Spleen (tissue), 11 donors: ENCODE measurements around the gene TACR1. TPM values are rescaled to one million over a fixed set of nuclear protein-coding genes. Genes with fewer than 3 reads are reported as not detected.
"Not testable (repeated sequence)": the region's sequence is repeated elsewhere in the genome, so short reads cannot be mapped to it uniquely, and the experiment has no call there.

ENCODE experiments used
- DNase-seq: peaks from one replicate; pipeline ENCODE4 v3.0.0-alpha.2; 2020
- H3K27ac ChIP-seq, 8 donors: fragments of 200-600 bp; sonication (generic) in 7 of 8; 1 replicate in 4 of 8; 2 replicates in 4 of 8; pipeline versions ENCODE4 v1.5.0 to v1.8.0; 2016 to 2021; ENCODE audit warnings: inconsistent platforms in 4 of 8, mild to moderate bottlenecking in 4 of 8, moderate library complexity in 1 of 8
- H3K27me3 ChIP-seq, 7 donors: fragments of 200-600 bp; sonication (generic) in 6 of 7; replicated peaks in 1 of 7; 1 replicate in 4 of 7; 2 replicates in 3 of 7; pipeline versions ENCODE4 v1.5.0 to v1.8.0; 2016 to 2021; ENCODE audit warnings: inconsistent platforms in 3 of 7, mild to moderate bottlenecking in 1 of 7
- H3K36me3 ChIP-seq, 6 donors: fragments of 200-600 bp; sonication (generic) in 5 of 6; 1 replicate in 4 of 6; 2 replicates in 2 of 6; pipeline versions ENCODE4 v1.5.0 to v1.8.0; 2016 to 2021; ENCODE audit warnings: inconsistent platforms in 2 of 6
- H3K4me1 ChIP-seq, 6 donors: fragments of 200-600 bp; sonication (generic) in 5 of 6; 1 replicate in 3 of 6; 2 replicates in 3 of 6; pipeline versions ENCODE4 v1.5.0 to v1.8.0; 2016 to 2021; ENCODE audit warnings: inconsistent platforms in 3 of 6
- H3K4me3 ChIP-seq, 8 donors: fragments of 200-600 bp; sonication (generic) in 7 of 8; 1 replicate in 4 of 8; 2 replicates in 4 of 8; pipeline versions ENCODE4 v1.5.0 to v1.8.0; 2016 to 2021; ENCODE audit warnings: inconsistent platforms in 4 of 8, mild to moderate bottlenecking in 4 of 8, moderate library complexity in 2 of 8
- H3K9me3 ChIP-seq, 8 donors: fragments of 200-600 bp; sonication (generic) in 7 of 8; 1 replicate in 4 of 8; 2 replicates in 4 of 8; pipeline versions ENCODE4 v1.5.0 to v1.8.0; 2016 to 2021; ENCODE audit warnings: inconsistent platforms in 4 of 8
- POLR2A ChIP-seq, 3 donors: fragments of 450-650 bp; IDR thresholded peaks; one replicate each; pipeline ENCODE4 v1.5.1; 2017; ENCODE audit warnings: antibody characterized with exemption in 3 of 3, mild to moderate bottlenecking in 1 of 3
- POLR2AphosphoS5 ChIP-seq, 3 donors: sonication (generic); formaldehyde crosslinking; IDR thresholded peaks; one replicate each; pipeline ENCODE4 v1.5.1; 2017; ENCODE audit warnings: antibody characterized with exemption in 3 of 3
- WGBS, 5 donors: extraction: QIAGEN DNeasy Blood & Tissue Kit in 3 of 5; methylation state at CpG; one replicate each; pipeline versions ENCODE4 v1.1.5 to v1.1.7; 2013 to 2018; 5-methylcytosine and 5-hydroxymethylcytosine counted together
- intact Hi-C: fragments of 100-400 bp; cut with DNase I; formaldehyde crosslinking; loops from one replicate; pipeline ENCODE4 v1.15.0; 2023; ENCODE audit warnings: low total_unique reads
- polyA plus RNA-seq, 3 donors: library from polyadenylated mRNA; stranded (reverse); fragments of 200-250 nt; gene quantifications; one replicate each; pipeline ENCODE4 v1.2.1, GENCODE V29; 2013
- total RNA-seq, 7 donors: library from RNA; depleted of rRNA in 3 of 7; stranded (reverse); fragments of >200 nt in 3 of 7; fragmentation: NEBNext Ultra II Directional in 4 of 7; extraction: Animal tissue kit (Norgen Biotek cat#: 25700) in 4 of 7; gene quantifications; one replicate each; pipeline versions ENCODE4 v1.1.0 to v1.2.1, GENCODE V29; 2016 to 2021
- TF ChIP-seq, protein P1 (sequence below), 11 experiments: fragments of 200-600 bp in 7 of 11; fragments of 450-650 bp in 4 of 11; sonication (generic) in 4 of 11; IDR thresholded peaks in 8 of 11; conservative IDR thresholded peaks in 3 of 11; 1 replicate in 7 of 11; 2 replicates in 4 of 11; pipeline versions ENCODE4 v1.4.0 to v1.8.0; 2016 to 2021; ENCODE audit warnings: antibody characterized with exemption in 11 of 11, inconsistent platforms in 4 of 11, mild to moderate bottlenecking in 1 of 11
- donor health status: healthy with polysubstance abuse.
- donor health status: DM: no; HTN: no; CAD: no; lungs with moderate emphysema.
- donor health status: DM: no; HTN: no; CAD: no.
- donor health status: Bipolar disorder and iron deficiency.
- donor health status: healthy.
- donor health status: DM: no; HTN: no; CAD: no.
- donor health status: DM: yes; HTN: yes; CAD: no.

TACR1 gene
- total and polyA plus RNA-seq, 10 donors: 0.02 to 0.28 (median 0.13) TPM; not detected in 3

DNA sequence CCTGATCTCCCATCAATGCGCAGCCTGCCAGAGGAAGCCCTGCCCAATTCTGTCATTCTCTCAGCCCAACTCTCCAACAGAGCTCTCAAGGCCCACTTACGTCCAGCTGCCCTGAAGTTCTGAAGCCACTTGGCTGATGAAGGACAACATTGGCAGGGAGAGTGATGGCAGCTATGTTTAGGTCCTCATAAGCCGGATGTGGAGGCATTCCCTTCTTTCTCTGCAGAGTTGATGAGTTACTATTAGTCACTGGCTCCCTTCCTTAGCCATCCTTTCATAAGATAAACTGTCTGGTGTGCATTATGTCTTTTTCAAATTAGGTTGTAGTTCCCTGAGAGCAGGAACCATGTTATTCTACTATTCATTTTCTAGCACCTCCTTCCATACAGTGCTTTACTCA, 22.5 kb upstream of the TACR1 start:
- intact Hi-C loops: no loop called here
- TF ChIP-seq POLR2A (IDR thresholded peaks at IDR 0.05) (no peak), POLR2AphosphoS5 (IDR thresholded peaks at IDR 0.05) (no peak)
- TF ChIP-seq, protein P1, sequence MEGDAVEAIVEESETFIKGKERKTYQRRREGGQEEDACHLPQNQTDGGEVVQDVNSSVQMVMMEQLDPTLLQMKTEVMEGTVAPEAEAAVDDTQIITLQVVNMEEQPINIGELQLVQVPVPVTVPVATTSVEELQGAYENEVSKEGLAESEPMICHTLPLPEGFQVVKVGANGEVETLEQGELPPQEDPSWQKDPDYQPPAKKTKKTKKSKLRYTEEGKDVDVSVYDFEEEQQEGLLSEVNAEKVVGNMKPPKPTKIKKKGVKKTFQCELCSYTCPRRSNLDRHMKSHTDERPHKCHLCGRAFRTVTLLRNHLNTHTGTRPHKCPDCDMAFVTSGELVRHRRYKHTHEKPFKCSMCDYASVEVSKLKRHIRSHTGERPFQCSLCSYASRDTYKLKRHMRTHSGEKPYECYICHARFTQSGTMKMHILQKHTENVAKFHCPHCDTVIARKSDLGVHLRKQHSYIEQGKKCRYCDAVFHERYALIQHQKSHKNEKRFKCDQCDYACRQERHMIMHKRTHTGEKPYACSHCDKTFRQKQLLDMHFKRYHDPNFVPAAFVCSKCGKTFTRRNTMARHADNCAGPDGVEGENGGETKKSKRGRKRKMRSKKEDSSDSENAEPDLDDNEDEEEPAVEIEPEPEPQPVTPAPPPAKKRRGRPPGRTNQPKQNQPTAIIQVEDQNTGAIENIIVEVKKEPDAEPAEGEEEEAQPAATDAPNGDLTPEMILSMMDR (IDR thresholded peaks at IDR 0.05 in 8 of 11, conservative IDR thresholded peaks at IDR 0.05 in 3 of 11): no peak
- no peaks in the 10 kb centered on the region for H3K9me3 ChIP-seq
- WGBS, 5 donors: 82 to 96% (median 91%) methylated on average over 3 of the region's 3 CpGs
- no peaks in the 10 kb centered on the region for H3K27me3 ChIP-seq
- H3K4me3 ChIP-seq: no peak overlapping the region
- H3K4me1 ChIP-seq: no peaks in the 10 kb centered on the region
- no peaks in the 10 kb centered on the region for H3K36me3 ChIP-seq
- H3K27ac ChIP-seq: no peak overlapping the region
- DNase-seq: no peak

GRCh38 chr2:75219213-75219612, 19.9 kb upstream of the TACR1 start:
- WGBS, 5 donors: 74 to 93% (median 89%) methylated on average over 4 of the region's 4 CpGs

GRCh38 chr2:75211266-75211770, 12.0 kb upstream of the TACR1 start:
- intact Hi-C loops: no loop called here
- Histone ChIP-seq H3K9me3 (no peaks in the 10 kb centered on the region), H3K4me3 (no peak overlapping the region), H3K27ac (no peak overlapping the region), H3K36me3 (no peaks in the 10 kb centered on the region), H3K4me1 (no peaks in the 10 kb centered on the region), H3K27me3 (no peaks in the 10 kb centered on the region)
- no peak for DNase-seq
- TF ChIP-seq, protein P1 (IDR thresholded peaks at IDR 0.05 in 8 of 11, conservative IDR thresholded peaks at IDR 0.05 in 3 of 11): no peak
- TF ChIP-seq POLR2AphosphoS5 (IDR thresholded peaks at IDR 0.05): no peak
- no peak for TF ChIP-seq POLR2A (IDR thresholded peaks at IDR 0.05)
- WGBS, 5 donors: 60 to 77% (median 71%) methylated on average over 1 of the region's 1 CpG

More at GRCh38 chr2:75219213-75219612, 19.9 kb upstream of the TACR1 start:
- H3K4me3 ChIP-seq, H3K27me3 ChIP-seq, DNase-seq, H3K4me1 ChIP-seq, H3K27ac ChIP-seq, H3K36me3 ChIP-seq, H3K9me3 ChIP-seq, intact Hi-C loops: not testable (repeated sequence)

DNA sequence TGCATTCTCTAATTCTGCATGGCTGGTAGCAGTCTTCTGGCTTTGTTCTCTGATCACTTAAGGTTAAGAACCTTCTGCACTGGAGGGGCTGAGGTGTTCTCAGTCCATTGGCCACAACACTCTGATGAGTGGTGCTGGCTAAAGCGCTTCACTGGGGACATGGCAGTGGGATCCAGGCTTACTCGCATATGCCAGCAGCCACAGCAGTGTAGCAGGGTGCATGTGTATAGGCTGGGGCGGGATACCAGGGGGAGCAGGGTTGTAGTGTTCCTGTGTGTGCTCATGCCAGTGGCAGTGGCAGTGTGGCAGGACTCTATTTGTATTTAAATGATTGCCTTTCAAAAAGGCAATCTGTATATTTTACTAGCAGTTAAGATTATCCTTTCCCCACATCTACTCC, 11.1 kb upstream of the TACR1 start:
- 89 to 98% (median 95%) methylated on average over 3 of the region's 3 CpGs for WGBS, 5 donors
- no peak for DNase-seq
- TF ChIP-seq, protein P1 (IDR thresholded peaks at IDR 0.05 in 8 of 11, conservative IDR thresholded peaks at IDR 0.05 in 3 of 11): no peak
- TF ChIP-seq POLR2A (IDR thresholded peaks at IDR 0.05): no peak
- TF ChIP-seq POLR2AphosphoS5 (IDR thresholded peaks at IDR 0.05): no peak

DNA sequence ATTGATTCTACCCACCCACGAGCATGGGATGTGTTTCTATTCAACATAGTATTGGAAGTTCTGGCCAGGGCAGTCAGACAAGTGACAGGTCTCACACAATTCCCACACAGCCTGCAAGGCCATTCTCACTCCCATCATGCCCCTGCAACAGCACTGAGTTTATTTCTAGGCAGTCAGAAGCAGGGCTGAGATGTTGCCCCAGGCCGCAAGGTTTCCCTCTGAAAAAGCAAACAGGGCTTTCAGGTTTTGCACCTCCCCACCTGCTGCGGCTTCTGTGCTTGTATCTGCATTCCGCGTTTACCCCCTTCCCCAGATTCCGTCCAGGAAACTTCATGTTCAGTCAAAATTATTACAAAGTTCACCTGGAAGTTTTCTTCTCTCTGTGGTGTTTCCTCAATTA, 9.4 kb upstream of the TACR1 start:
- intact Hi-C loops: loop anchor here (10.0 kb wide), 1 partner anchor 196 kb away; no protein-coding TSS in a partner anchor
- H3K4me1 ChIP-seq: no peaks in the 10 kb centered on the region

More for the DNA sequence above, 11.1 kb upstream of the TACR1 start:
- no peaks in the 10 kb centered on the region for H3K27me3 ChIP-seq
- H3K36me3 ChIP-seq: no peaks in the 10 kb centered on the region
- H3K9me3 ChIP-seq: no peaks in the 10 kb centered on the region
- intact Hi-C loops: no loop called here
- H3K27ac ChIP-seq: no peak overlapping the region
- no peak overlapping the region for H3K4me3 ChIP-seq
- no peaks in the 10 kb centered on the region for H3K4me1 ChIP-seq

More for the DNA sequence above, 9.4 kb upstream of the TACR1 start:
- Histone ChIP-seq H3K9me3 (no peaks in the 10 kb centered on the region), H3K27ac (no peak overlapping the region), H3K36me3 (no peaks in the 10 kb centered on the region), H3K27me3 (no peaks in the 10 kb centered on the region), H3K4me3 (no peak overlapping the region)
- TF ChIP-seq, protein P1 (IDR thresholded peaks at IDR 0.05 in 8 of 11, conservative IDR thresholded peaks at IDR 0.05 in 3 of 11): no peak
- TF ChIP-seq POLR2AphosphoS5 (IDR thresholded peaks at IDR 0.05): no peak
- no peak for TF ChIP-seq POLR2A (IDR thresholded peaks at IDR 0.05)
- no peak for DNase-seq
- WGBS, 5 donors: 81 to 89% (median 87%) methylated on average over 6 of the region's 6 CpGs
